Renal pelvis (tissue), 4 donors: ENCODE measurements around the gene ADPRHL1. TPM values are rescaled to one million over a fixed set of nuclear protein-coding genes. Genes with fewer than 3 reads are reported as not detected.
"Not testable (repeated sequence)": the region's sequence is repeated elsewhere in the genome, so short reads cannot be mapped to it uniquely, and the experiment has no call there.

Source experiments
- DNase-seq: peaks from one replicate; pipeline ENCODE4 v3.0.0-alpha.2; 2013
- polyA plus RNA-seq, 3 donors: library from polyadenylated mRNA; unstranded; fragments of 120-200 nt; gene quantifications; one replicate each; pipeline ENCODE4 v1.2.1, GENCODE V29; 2013; ENCODE audit not compliant: insufficient read length in 3 of 3

ADPRHL1 gene
- polyA plus RNA-seq, 3 donors = 2.8 to 5.6 (median 4.7) TPM

DNA sequence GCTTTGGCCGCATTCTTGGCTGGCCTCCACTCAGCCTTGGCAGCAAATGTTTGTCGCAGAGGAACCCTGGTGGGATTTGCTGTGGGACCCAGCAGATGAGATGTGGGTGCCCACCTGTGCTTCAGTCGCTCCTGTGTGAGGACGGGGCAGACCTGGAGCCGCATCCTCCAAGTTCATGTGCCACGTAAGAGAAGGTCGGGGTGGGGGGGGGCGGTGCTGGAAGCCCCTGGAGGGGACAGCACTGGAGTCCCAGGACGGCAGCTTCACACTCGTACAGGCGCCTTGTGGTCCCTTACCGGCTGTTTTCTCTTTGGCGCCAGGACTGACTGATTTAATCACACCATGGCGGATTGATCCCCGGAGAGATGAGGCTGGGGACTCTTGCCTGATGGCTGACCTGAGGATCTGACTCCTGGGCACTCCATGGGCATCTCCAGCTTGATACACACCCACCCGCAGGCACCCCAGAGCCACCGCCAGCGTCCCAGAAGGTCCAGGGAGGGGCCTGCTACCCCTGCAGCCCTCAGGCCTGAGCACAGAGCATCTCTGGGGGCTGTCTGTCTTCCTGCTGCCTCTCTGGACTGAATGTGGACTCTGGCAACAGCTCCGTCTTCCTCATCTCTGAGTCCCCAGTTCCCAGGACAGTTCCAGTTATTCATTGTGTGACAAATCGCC lies 79.3 kb downstream of the ADPRHL1 start:
- no peak for DNase-seq

DNA sequence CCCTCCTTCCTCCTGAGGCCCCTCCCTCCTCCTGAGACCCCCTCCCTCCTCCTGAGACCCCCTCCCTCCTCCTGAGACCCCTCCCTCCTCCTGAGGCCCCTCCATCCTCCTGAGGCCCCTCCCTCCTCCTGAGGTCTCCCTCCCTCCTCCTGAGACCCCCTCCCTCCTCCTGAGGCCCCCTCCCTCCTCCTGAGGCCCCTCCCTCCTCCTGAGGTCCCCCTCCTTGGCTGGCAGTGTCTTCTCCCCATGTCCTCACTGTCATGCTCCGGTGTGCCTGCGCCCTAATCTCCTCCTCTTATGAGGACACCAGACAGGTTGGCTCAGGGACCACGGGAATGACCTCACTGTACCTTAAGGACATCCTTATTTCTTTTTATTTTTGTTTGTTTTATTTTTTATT lies 81.6 kb downstream of the ADPRHL1 start:
- DNase-seq = not testable (repeated sequence)

DNA sequence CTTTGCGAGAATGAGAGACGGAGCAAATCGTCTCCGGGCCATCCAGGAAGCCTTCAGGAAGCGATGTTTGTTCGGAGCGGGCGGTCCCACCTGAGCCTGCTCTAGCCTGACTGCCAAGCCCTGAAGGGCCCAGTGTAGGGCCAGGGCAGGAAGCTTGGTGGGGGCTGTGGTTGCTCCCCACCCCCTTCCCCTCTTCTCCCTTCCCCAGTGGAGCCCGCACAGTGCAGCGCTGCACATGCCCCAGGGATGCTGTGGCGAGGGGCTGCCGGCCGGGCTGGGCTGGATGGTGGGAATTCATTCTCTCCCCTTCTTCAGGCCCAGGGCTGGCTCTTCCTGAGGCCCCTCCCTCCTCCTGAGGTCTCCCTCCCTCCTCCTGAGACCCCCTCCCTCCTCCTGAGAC lies 82.2 kb downstream of the ADPRHL1 start:
- DNase-seq = no peak

DNA sequence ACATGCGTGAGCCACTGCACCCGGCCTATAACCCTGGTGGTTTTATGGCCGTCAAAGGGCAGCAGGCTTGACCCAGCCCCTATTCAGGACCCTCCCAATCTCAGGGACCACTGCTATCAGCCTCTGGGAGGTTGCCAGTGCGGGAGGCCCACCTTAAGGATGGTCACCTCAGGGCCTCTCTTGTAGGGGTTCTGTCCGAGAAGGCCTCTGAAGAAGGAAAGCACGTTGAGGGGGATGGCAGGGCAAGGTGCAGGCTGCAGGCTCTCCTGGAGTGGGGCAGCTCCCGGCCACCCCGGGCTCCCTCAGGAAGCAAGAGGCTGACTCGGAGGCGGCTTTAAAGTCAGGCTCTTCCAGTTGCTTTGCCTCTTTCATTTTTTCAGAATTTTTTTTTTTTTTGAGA lies 83.4 kb downstream of the ADPRHL1 start:
- DNase-seq = no peak

DNA sequence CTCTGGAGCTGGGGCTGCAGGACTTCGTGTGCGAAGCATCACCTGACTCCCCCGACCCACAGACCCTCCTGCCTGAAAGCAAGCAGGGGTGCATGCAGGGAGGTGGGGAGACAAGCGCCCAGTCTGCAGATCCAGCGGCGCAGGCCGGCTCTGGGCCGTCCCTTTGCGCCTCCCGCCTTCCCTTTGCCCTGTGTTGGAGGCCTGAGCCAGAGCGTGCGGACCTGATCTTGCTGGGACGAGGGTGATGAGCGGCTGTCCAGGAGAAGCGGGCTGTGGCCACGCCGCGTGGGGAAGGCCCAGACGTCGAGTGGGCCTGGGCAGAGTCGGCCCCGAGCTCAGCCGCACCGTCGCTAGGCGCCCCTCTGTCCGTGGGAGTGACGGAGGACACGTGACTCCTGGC lies 84.1 kb downstream of the ADPRHL1 start:
- DNase-seq = no peak

DNA sequence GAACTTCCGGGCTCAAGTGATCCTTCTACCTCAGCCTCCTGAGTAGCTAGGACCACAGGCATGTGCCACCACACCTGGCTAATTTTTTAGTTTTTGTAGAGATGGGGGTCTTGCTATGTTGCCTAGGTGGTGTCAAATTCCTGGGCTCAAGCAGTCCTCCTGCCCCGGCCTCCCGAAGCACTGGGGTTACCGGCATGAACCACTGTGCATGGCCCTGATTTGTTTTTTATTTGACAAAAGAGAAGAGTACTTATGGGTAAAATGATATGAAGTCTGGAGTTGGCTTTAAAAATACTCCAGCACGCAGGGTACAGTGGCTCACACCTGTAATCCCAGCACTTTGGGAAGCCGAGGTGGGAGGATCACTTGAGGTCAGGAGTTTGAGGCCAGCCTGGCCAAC lies 84.9 kb downstream of the ADPRHL1 start:
- DNase-seq = not testable (repeated sequence)

DNA sequence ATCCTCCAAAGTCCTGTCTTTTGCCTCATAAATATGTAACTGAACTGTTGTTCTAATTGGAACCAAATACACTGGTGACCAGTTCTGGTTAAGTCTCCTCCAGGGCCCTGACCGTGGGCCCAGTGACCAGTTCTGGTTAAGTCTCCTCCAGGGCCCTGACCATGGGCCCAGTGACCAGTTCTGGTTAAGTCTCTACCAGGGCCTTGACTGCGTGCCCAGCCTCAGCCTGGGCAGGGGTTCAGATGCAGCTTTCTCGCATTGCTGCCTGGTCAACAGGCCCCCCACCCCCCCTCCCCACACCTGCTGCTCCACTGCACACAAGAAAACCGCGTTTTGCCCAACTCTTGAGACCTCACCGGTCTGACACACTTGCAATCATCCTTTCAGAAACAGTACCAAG lies 85.5 kb downstream of the ADPRHL1 start:
- no peak for DNase-seq

DNA sequence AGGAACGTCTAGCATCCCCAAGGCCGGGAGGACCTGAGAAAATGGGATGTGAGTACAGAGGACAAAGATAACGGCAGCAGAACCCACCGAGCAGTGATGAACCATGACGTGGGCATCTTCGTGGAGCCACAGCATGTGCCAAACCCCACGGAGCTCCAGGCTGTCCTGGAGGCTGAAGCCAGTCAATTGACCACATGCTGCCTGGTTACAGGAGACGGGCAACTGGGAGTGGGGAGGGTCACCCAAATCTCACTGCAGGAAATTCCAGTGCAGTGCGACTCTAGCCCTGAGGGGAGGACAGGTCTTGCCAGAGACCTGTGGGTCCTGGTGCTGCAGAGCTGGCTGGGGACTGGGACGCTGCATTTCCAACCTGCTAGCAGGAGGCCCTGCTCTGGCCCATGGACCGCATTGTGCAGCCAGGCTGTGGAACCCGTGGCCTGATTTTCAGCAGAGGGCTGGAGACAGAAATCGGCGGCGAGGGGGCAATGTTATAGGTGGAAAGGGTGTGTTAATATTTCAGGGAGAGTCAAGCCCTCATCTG lies 86.2 kb downstream of the ADPRHL1 start:
- DNase-seq = no peak

DNA sequence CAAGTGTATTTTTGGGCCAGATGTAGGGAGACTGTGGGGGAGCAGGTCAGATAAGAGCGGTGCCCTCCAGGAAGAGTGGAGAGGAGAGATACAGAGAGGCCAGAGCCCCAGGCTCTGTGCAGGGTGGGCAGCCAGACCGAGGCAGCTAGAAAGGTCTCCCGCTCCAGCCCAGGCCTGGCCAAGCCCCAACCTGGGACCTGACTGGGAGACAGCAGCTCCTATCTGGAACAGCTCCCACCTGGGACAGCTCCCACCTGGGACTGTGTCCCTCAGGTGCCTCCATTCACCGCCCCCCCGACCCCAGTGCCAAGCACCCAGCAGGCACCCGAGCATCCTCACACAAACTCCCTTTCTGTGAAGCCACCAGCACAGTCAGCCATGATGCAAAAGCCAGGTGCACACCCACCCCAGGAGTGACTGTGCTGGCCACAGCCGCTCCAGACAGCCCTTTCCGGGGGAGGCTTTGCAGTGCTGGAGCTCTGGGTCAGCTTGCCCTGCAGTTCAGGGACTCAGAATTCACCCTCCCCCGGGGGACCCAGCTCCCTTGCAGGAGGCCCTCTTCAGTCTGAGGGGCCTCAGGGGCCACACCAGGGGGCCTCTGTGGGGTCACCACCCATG lies 87.2 kb downstream of the ADPRHL1 start:
- DNase-seq = no peak

DNA sequence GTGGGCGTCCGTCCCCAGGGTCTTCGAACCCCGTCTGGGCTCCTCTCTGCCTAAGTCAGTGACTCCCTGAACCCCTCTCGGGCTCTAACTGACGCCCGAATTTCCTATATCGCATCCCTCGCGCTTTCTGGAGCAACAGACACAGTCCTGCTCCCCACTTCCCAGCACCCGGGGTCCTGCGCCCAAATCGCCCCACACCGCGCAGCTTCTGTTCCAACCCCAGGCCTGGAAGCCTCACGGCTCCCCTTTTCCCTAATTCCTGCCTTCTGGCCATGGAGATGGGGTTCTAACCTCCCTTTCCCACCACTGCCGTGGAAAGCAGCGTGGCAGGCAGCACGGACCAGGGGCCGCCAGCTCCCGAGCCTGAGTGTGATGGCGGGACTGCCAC lies 87.7 kb downstream of the ADPRHL1 start:
- no peak for DNase-seq

DNA sequence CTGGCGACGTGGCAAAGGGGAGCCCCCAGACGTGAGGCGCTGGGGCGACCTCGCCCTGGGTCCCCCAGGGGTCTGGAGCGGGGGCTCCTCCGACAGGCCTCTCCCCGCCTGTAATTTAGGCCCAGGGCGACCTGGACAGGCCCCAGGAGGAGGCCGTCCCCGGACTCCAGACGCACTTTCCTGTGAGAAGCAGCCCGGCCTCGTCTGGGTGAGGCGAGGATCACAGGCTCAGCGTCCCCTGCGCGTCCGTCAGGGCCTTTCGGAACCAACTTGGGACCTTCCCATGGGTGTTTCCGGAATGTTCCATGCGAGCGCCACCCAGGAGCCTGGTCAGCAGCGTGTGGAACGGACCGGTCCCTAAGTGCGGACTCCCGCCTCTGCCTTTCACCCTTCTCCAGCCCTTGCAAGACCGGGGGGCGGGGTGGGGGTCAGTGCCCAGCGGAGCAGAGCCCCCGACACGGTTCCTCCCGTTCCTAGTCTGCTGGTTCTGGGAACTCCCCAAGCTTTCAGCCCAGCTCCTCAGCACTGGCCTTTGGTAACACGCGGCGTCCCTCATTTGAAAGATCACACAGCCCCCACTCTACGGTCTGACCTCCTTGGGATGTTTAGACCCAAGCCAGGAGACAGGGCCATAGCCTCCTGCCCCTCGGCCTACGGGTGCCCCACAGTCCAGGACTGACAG lies 88.2 kb downstream of the ADPRHL1 start:
- no peak for DNase-seq

DNA sequence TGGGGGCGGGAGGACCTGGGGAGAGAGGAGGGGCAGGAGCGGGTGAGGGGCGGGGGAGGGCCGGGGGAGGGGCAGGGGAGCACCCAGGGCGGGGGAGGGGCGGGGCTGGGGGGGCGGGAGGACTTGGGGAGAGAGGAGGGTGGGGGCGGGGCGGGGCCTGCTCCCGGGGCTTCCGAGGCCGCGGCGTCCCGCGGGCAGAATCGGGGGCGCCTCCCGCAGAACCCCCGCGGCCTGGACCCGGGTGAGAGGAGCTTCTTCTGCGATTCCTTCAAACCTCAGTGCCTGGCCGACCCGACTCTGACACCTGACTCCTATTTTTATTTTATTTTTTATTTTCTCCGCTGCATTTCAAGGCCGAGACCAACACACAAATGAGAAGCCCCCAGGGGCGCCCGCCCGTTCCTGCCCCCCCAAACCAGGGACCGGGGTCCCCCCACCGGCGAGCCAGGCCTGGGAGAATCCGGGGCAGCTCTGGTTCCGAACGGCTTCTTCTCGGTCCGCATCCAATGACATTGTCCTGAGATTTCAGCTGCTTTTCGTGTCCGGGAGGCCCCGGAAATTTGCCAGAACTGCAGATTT lies 88.9 kb downstream of the ADPRHL1 start:
- no peak for DNase-seq

DNA sequence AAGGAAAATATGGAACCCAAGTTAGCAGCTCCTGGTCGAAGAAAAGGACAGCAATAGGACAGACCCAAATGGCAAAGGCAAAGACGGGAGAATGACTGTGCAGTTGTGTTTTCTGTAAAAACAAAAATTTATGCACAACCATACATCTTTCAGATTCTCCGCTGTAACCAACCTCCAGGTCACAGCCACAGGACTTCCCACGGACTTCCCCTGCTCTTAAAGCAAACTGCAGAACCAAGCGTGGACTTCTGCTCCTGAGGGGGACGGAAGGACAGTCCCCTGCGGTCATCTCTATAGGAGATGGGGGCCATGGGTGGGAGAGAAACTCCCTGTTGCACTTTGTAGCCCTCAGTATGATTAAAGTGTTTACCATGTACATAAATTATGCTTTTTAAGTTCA lies 91.9 kb downstream of the ADPRHL1 start:
- DNase-seq = no peak

DNA sequence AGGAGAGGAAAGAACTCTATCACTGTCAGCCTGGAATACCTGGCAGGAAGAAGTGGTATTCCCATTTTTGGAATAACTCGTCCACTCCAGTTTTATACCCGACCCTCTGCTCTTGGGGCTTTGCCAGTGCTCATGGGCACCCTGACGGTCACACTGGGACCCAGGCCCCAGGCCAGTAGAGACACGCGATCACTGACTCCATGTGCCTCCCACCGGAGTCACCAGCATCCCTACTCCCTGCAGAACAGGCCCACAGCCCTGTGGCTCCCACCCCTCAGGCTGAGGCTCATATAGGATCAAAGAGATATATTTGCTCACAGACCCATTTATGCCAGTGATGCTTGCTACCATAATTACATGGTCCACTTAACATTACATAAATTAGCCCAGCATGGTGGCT lies 92.8 kb downstream of the ADPRHL1 start:
- DNase-seq = no peak

DNA sequence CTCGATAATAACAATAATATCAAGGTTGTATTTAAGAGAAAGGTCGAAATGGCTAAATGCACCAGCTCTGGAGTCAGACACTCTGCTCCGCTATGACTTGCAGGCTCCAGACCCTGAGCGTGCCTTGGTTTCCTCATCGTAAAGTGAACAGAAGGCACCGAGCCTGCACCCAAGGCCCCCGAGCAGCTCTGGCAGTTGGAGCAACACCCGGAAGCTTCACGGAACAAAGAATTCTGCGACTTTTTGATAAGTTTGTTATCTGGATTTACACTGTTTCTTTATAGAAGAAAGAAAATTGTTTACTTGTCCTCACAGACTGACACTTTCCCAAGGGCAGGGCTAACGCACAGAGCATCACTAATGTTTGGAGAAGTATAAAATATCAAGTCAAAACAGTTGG lies 93.7 kb downstream of the ADPRHL1 start:
- no peak for DNase-seq

DNA sequence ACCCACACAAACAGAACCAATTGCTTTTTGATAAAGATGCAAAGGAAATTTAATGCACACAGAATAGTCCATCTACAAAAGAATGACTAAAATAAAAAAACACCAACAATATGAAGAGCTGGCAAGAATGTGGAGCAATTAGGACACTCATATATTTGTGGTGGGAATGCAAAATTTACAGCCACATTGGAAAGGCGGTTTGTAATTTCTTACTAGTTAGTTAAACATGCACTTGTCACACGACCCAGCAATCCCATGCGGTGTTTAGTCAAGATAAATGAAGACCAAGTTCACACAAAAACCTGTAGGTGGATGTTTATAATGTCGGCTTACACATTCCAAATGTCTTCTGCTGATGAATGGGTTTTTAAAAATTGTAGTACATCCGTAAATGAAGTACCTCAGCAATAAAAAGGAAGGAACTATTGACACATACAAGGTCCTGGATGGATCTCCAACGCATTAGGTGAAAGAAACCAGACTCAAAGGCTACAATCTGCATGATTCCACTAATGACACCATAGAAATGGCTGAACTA lies 94.6 kb downstream of the ADPRHL1 start:
- no peak for DNase-seq

DNA sequence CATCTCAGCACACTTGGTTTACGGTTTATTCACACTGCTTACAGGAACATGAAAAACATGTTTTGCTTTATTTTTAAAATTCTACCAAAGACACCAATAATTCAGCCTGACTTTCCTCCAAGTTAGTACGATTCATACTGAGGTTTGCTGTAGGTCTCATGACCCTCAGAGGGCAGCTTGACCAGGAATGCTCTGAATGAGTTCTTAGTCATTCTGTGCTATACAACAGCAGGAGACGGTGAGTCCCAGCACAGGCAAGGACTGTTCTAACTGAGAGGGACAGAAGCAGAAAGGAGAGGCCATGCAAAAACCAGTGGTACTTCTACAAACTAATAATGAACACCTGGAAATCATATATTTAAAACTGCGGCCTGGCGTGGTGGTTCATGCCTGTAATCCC lies 95.8 kb downstream of the ADPRHL1 start:
- DNase-seq = no peak

DNA sequence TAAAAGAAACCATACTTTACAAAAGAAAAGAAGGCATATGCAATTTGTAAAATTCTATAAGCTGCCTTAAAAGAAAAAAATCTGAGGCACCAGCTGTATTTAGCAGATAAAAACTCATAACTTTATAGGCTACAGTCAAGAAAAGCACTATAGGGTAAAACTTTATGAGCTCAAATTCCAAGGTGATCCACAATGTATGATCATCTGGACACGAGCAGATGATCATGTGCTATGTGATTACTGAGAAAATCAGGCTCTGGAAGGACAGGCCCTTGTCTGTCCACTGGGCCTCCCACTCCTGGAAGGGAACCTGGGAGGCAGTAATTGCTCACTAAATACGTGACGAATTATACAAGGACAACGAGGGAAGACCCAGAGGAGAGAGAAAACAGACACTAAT lies 96.7 kb downstream of the ADPRHL1 start:
- DNase-seq = no peak

DNA sequence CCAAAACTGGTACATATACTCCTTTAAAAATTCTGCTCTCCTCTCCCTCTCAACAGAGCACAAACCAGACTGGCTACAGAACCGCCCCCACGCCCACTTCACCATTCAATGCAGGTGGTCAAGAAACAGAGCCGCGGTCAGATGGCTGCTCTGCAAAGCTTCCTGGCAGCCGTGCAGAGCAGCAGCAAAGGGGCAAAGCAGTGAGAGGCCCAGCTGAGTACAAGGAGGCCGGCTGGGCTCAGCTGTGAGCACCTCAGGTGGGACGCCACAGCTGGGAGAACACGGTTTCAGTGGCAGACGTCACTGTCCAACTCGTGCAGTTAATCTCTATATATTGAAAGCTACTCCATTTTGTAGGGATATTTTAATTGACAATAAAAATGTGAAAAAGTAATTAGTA lies 97.7 kb downstream of the ADPRHL1 start:
- DNase-seq = no peak

DNA sequence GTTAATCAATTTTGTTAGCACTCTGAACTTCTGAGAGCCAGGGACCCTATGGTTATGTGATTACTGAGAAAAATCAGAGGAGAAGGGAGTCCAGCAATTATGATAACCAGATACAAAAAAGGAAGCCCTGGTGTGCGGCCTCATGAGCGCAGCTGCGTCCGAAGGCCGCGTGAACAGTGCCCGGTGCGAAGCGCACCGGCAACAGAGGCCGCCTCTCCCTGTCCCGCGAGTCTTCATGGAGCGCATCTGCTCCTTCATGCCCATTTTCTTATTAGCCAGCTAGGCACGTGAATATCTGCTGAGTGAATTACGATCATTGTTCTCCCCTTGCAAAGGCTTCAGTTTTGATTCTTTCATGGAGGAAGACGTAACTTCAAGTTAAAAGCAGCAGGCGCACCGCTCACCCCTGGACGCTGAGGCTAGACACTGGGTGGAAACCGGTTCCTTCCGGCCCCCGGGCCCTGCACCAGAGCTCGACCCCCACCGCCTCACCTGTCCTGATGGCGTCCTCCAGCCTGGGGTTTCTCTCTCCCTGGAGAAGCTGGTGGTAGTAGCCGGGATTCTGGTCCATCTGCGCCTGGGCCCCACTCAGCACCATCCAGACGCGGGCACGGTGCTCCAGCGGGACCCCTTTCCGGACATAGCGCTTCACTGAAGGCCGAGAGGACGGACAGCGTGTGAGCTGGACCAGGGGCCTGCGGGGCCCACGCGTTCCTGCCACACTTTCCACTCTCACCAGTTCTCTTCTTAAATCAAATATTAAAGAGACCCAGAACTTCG lies 98.3 kb downstream of the ADPRHL1 start:
- no peak for DNase-seq

DNA sequence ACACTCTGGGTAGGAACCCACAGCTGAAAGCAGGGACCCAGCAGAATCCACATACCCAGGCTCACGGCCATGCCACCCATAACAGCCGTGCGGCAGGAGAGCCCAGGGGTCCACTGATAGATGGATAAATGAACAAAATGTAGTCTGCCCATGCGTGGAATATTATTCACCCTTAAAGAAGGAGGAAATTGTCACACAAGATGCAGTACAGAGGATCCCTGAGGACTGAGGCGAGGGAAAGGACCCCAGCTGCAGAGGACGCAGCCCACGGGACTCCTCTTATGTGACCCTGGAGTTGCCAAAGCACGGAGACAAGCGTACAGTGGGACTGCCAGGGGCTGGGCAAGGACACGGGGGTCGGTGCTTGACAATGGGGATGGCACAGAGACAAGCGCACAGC lies 100.0 kb downstream of the ADPRHL1 start:
- DNase-seq = no peak

DNA sequence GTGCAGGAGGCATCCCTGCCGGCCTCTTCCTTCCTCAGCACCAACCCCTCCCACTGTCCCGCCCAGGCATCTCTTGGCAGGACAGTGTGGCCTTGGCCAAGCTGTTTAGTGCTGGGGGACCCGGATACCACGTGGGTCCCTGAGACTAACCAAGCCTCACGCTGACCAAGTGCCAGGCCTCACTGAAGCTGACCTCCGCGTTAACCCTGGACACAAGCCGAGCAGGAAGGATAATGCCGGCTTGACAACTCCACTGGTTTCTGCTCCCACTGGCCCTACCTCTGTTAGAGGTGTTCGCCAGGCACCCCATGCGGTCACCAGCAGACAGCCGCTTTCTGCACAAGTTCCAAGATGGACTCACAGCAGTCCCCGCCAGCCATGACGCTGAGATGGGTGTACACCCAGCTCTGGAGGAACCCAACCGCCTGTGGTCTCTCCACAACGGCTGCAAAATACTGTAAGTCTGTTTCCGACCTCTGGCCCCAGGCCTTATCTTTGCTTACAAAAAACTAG lies 101.7 kb downstream of the ADPRHL1 start:
- DNase-seq = no peak
